Mesenchymal stem cell (in vitro differentiated cells and primary cell): ENCODE results near the gene PAPOLB.
A peak's percentile ranks its signal among the peaks of the same experiment; 100 is the strongest.

Experiments used
- DNase-seq: peaks from one replicate; pipeline ENCODE4 v3.0.0-alpha.2; 2013
- H2AFZ ChIP-seq: one replicate; pipeline ENCODE4 v1.6.1; 2013; ENCODE audit warnings: low read depth, mild to moderate bottlenecking, control low read depth, inconsistent platforms, low read length, moderate library complexity
- H2AK5ac ChIP-seq: 2 replicates; pipeline ENCODE4 v1.6.1; 2013; ENCODE audit warnings: low read length, moderate library complexity, mild to moderate bottlenecking, inconsistent platforms; ENCODE audit not compliant: severe bottlenecking
- H2BK120ac ChIP-seq: one replicate; pipeline ENCODE4 v1.6.1; 2013; ENCODE audit warnings: low read depth, mild to moderate bottlenecking, inconsistent platforms, low read length, moderate library complexity
- H2BK12ac ChIP-seq, 2 experiments: one replicate each; pipeline ENCODE4 v1.6.1; 2013; ENCODE audit warnings: inconsistent platforms in 2 of 2, low read length in 2 of 2, mild to moderate bottlenecking in 2 of 2, moderate library complexity in 2 of 2, control low read depth in 1 of 2
- H2BK15ac ChIP-seq: one replicate; pipeline ENCODE4 v1.6.1; 2013; ENCODE audit warnings: mild to moderate bottlenecking, low read depth, inconsistent platforms; ENCODE audit not compliant: poor library complexity, severe bottlenecking
- H2BK5ac ChIP-seq: 2 replicates; pipeline ENCODE4 v1.6.1; 2013; ENCODE audit warnings: low read depth, mild to moderate bottlenecking, low read length, control low read depth, inconsistent platforms; ENCODE audit not compliant: poor library complexity, severe bottlenecking
- H3K14ac ChIP-seq, 2 experiments: one replicate each; pipeline ENCODE4 v1.6.1; 2013; ENCODE audit warnings: inconsistent platforms in 2 of 2, low read length in 2 of 2, control low read depth in 1 of 2, mild to moderate bottlenecking in 1 of 2, moderate library complexity in 1 of 2
- H3K18ac ChIP-seq, 2 experiments: one replicate each; pipeline ENCODE4 v1.6.1; 2013; ENCODE audit warnings: inconsistent platforms in 2 of 2, low read length in 2 of 2, control low read depth in 1 of 2, low read depth in 1 of 2, mild to moderate bottlenecking in 1 of 2
- H3K23ac ChIP-seq, 2 experiments: one replicate each; pipeline ENCODE4 v1.6.1; 2013; ENCODE audit warnings: inconsistent platforms in 2 of 2, low read length in 2 of 2, mild to moderate bottlenecking in 2 of 2, moderate library complexity in 2 of 2, control low read depth in 1 of 2
- H3K27ac ChIP-seq: 2 replicates; pipeline ENCODE4 v1.5.1; 2013; ENCODE audit warnings: mild to moderate bottlenecking, moderate library complexity, low read length, control low read depth, inconsistent platforms; ENCODE audit not compliant: poor library complexity, severe bottlenecking
- H3K27me3 ChIP-seq, 2 experiments: 2 replicates each; pipeline versions ENCODE4 v1.6.1 to v1.7.0; 2013; ENCODE audit warnings: low read length in 2 of 2, mild to moderate bottlenecking in 2 of 2, moderate library complexity in 2 of 2, control low read depth in 1 of 2, inconsistent platforms in 1 of 2; ENCODE audit not compliant: control insufficient read depth in 1 of 2, insufficient read depth in 1 of 2
- H3K36me3 ChIP-seq, 2 experiments: 2 replicates each; pipeline versions ENCODE4 v1.6.1 to v1.7.0; 2013; ENCODE audit warnings: low read length in 2 of 2, control low read depth in 1 of 2, inconsistent platforms in 1 of 2, low read depth in 1 of 2, mild to moderate bottlenecking in 1 of 2; ENCODE audit not compliant: insufficient read depth in 2 of 2, control insufficient read depth in 1 of 2
- H3K4ac ChIP-seq, 2 experiments: one replicate each; pipeline ENCODE4 v1.6.1; 2013; ENCODE audit warnings: inconsistent platforms in 2 of 2, low read length in 2 of 2, mild to moderate bottlenecking in 2 of 2, moderate library complexity in 2 of 2, control low read depth in 1 of 2, low read depth in 1 of 2
- H3K4me1 ChIP-seq: 2 replicates; pipeline ENCODE4 v1.6.1; 2013; ENCODE audit warnings: low read depth, low read length, control low read depth; ENCODE audit not compliant: control insufficient read depth, insufficient read depth
- H3K4me2 ChIP-seq: 2 replicates; pipeline ENCODE4 v1.6.1; 2013; ENCODE audit warnings: low read length, mild to moderate bottlenecking, inconsistent platforms; ENCODE audit not compliant: poor library complexity, severe bottlenecking
- H3K4me3 ChIP-seq, 2 experiments: 2 replicates each; pipeline versions ENCODE4 v1.5.1 to v1.7.0; 2013; ENCODE audit warnings: low read length in 2 of 2, mild to moderate bottlenecking in 2 of 2, control low read depth in 1 of 2, low read depth in 1 of 2; ENCODE audit not compliant: insufficient read depth in 1 of 2
- H3K79me1 ChIP-seq: replicated peaks from 2 replicates; pipeline ENCODE4 v1.6.1; 2013; ENCODE audit warnings: mild to moderate bottlenecking, control low read depth, low read length, inconsistent platforms; ENCODE audit not compliant: poor library complexity, severe bottlenecking
- H3K9ac ChIP-seq: 2 replicates; pipeline ENCODE4 v1.7.0; 2013; ENCODE audit warnings: mild to moderate bottlenecking, low read length, moderate library complexity
- H3K9me3 ChIP-seq: 2 replicates; pipeline ENCODE4 v1.7.0; 2013; ENCODE audit warnings: mild to moderate bottlenecking, low read length; ENCODE audit not compliant: control insufficient read depth
- H4K8ac ChIP-seq: one replicate; pipeline ENCODE4 v1.6.1; 2013; ENCODE audit warnings: inconsistent platforms, mild to moderate bottlenecking, low read length, moderate library complexity
- H4K91ac ChIP-seq: one replicate; pipeline ENCODE4 v1.6.1; 2013; ENCODE audit warnings: mild to moderate bottlenecking, low read length, inconsistent platforms
- WGBS: methylation state at CpG from one replicate; pipeline ENCODE4 v1.1.7; 2013; ENCODE audit warnings: mixed read lengths; 5-methylcytosine and 5-hydroxymethylcytosine counted together

PAPOLB gene

DNA sequence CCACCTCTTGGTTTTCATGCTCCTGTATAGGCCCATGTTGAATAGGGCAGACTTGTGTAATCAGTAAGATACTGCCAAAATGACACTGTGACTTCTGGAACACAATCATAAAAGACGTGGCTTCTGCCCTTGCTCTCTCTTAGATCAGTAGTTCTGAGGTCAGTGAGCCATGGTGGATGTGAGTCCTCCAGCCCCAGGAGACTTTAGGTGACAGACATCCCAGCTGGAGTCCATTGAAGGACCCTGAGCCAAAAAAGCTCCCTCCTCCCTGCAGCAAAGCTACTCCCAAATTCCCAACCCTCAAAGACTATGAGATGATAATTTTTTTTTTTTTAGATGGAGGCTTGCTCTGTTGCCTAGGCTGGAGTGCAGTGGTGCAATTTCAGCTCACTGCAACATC, 24.8 kb upstream of the PAPOLB start:
- no peak overlapping the region for H3K27ac ChIP-seq
- no peak overlapping the region for H4K91ac ChIP-seq
- H2AK5ac ChIP-seq, result no peak overlapping the region
- DNase-seq, result no peak
- H3K9ac ChIP-seq, result no peak overlapping the region
- H2BK12ac ChIP-seq, result no peak overlapping the region
- H3K18ac ChIP-seq, result no peak overlapping the region
- H2AFZ ChIP-seq, result no peak overlapping the region
- no peak overlapping the region for H4K8ac ChIP-seq
- 33% methylated on average over 1 of the region's 1 CpG for WGBS
- H3K23ac ChIP-seq, result no peak overlapping the region
- H3K36me3 ChIP-seq, result no peaks in the 10 kb centered on the region
- H2BK120ac ChIP-seq, result no peak overlapping the region
- H3K79me1 ChIP-seq, result no peaks in the 10 kb centered on the region
- no peaks in the 10 kb centered on the region for H3K9me3 ChIP-seq
- no peak overlapping the region for H2BK15ac ChIP-seq
- H3K27me3 ChIP-seq, result peaks cover 18 to 20% of the 10 kb centered on the region in 2 experiments
- no peak overlapping the region for H3K4me2 ChIP-seq
- no peak overlapping the region for H2BK5ac ChIP-seq
- no peak overlapping the region for H3K4me3 ChIP-seq
- peaks cover 17% of the 10 kb centered on the region for H3K4me1 ChIP-seq
- no peak overlapping the region for H3K14ac ChIP-seq
- H3K4ac ChIP-seq, result no peak overlapping the region

DNA sequence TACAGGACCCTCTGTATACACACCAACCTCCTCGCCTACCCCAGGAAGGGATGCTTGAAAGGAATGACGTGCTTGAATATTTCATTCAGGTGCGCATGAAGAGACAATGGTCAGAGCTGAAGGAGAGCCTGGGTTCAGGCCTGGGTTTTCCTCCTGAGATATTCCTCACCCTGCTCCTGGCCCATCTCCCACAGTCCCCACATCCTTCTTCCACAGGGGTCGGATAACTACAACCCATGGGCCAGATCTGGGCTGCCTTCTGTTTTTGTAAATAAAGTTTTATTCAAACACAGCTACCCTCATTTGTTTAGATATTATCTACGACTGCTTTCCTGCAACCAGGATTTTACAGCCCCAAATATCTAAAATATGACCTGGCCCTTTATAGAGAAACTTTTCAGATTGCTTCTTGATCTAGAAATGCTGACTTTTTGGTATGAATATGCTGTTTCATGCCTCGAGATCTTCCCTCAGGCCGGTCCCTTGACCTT, 23.5 kb upstream of the PAPOLB start:
- Histone ChIP-seq H3K4me3 (no peak overlapping the region), H2BK15ac (no peak overlapping the region), H4K8ac (no peak overlapping the region), H3K4ac (no peak overlapping the region), H3K18ac (no peak overlapping the region), H3K23ac (no peak overlapping the region), H3K27me3 (peaks cover 18 to 20% of the 10 kb centered on the region in 2 experiments), H2AFZ (no peak overlapping the region), H3K27ac (no peak overlapping the region), H3K9me3 (no peaks in the 10 kb centered on the region), H3K9ac (no peak overlapping the region), H3K4me2 (no peak overlapping the region), H3K79me1 (no peaks in the 10 kb centered on the region), H4K91ac (no peak overlapping the region), H2BK120ac (no peak overlapping the region), H2AK5ac (no peak overlapping the region), H3K14ac (no peak overlapping the region), H3K4me1 (peaks cover 19% of the 10 kb centered on the region), H3K36me3 (no peaks in the 10 kb centered on the region), H2BK5ac (no peak overlapping the region), H2BK12ac (no peak overlapping the region)
- WGBS, result 87% methylated on average over 5 of the region's 7 CpGs
- DNase-seq, result no peak

DNA sequence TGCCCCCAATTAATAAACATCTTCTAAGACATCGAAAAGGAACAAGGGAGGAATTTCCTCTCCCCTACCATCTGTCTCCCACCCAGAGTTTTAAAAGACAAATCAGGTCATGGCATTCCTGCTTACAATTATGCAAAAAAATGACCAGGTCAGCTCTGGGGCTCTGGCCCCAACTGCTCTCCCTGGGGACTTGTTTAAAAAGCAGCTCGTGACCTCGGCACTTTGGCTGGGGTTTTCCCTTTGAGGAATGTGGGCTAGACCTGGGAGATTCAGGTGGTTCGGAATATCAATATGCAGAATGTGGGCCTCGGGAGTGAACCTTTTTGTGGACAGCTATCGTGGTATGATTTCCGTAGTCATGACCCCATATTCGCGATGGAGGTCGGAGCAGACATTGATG, 22.3 kb upstream of the PAPOLB start:
- no peak for DNase-seq
- 90% methylated on average over 10 of the region's 10 CpGs for WGBS
- H3K23ac ChIP-seq, result no peak overlapping the region
- peaks cover 19% of the 10 kb centered on the region for H3K4me1 ChIP-seq
- H2AK5ac ChIP-seq, result no peak overlapping the region
- peaks cover 15 to 16% of the 10 kb centered on the region in 2 experiments for H3K27me3 ChIP-seq
- H3K4me2 ChIP-seq, result no peak overlapping the region
- no peaks in the 10 kb centered on the region for H3K36me3 ChIP-seq
- no peak overlapping the region for H2BK15ac ChIP-seq
- H3K9ac ChIP-seq, result no peak overlapping the region
- H3K9me3 ChIP-seq, result no peaks in the 10 kb centered on the region
- H2BK120ac ChIP-seq, result no peak overlapping the region
- no peak overlapping the region for H4K91ac ChIP-seq
- no peak overlapping the region for H3K18ac ChIP-seq
- no peak overlapping the region for H3K4ac ChIP-seq
- H3K14ac ChIP-seq, result no peak overlapping the region
- no peak overlapping the region for H2BK12ac ChIP-seq
- H4K8ac ChIP-seq, result no peak overlapping the region
- H3K79me1 ChIP-seq, result no peaks in the 10 kb centered on the region
- H2AFZ ChIP-seq, result no peak overlapping the region
- no peak overlapping the region for H3K4me3 ChIP-seq
- H3K27ac ChIP-seq, result no peak overlapping the region
- no peak overlapping the region for H2BK5ac ChIP-seq

DNA sequence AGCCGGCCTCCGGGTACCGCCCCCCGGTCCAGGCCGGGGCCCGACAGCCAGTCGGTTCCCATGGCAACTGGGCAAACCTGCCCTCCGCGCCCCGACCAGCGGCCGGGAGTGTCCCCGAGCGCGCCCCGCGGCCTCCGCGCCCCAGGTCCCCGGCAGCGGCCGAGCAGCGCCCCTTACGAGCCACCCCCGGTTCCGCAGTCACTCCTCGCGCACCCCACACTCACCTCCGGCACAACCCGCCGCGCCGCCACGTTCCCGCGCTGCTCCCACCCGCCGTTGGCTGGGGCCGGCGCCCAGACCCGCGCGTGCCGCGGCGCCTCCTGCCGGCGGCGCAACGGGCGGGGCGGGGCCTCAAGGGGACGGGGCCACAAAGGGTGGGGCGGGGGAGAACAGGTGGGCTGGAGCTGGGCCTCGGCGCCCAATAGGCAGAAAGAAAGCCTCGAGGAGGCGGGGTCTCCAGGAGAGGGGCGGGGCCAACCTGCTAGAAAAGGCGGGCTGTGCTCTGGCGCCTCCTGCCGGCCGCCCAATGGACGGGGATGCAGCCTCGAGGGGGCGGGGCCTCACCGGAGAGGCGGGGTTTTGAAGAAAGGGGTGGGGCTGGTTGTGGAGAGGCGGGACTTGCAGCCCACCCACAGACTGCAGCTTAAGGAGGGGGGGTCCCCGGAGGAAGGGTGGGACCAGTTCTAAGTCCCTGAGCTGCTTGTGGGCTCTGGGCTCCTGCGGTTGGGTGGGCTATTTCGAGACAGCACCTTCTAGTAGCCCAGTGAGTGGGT, 21.7 kb upstream of the PAPOLB start, which contains the start of gene RADIL:
Gene RADIL (minus strand): TSS at position 345 of the 773 bp plus-strand sequence. CDS start 5,577 bp downstream, outside the sequence.
- H3K18ac ChIP-seq, result no peak within 1 kb of the TSS
- peak within 1 kb of the TSS; percentile 59 to 75 for H3K4me3 ChIP-seq
- no peak within 1 kb of the TSS for H2BK12ac ChIP-seq
- H3K4ac ChIP-seq, result no peak within 1 kb of the TSS
- H3K4me1 ChIP-seq, result peaks cover 19% of the 10 kb centered on the region
- H3K9me3 ChIP-seq, result no peaks in the 10 kb centered on the region
- no peaks in the 10 kb centered on the region for H3K36me3 ChIP-seq
- H2AK5ac ChIP-seq, result no peak within 1 kb of the TSS
- peak; percentile 78 for DNase-seq
- H3K79me1 ChIP-seq, result no peaks in the 10 kb centered on the region
- H3K4me2 ChIP-seq, result peak within 1 kb of the TSS; percentile 66
- no peak within 1 kb of the TSS for H2BK5ac ChIP-seq
- peak within 1 kb of the TSS in 1 of 2 experiments; percentile 28 for H3K14ac ChIP-seq
- peak within 1 kb of the TSS; percentile 84 for H2AFZ ChIP-seq
- H4K91ac ChIP-seq, result no peak within 1 kb of the TSS
- H3K27ac ChIP-seq, result no peak within 1 kb of the TSS
- peaks cover 11 to 15% of the 10 kb centered on the region in 2 experiments for H3K27me3 ChIP-seq
- H3K9ac ChIP-seq, result peak within 1 kb of the TSS; percentile 90
- no peak within 1 kb of the TSS for H2BK15ac ChIP-seq
- WGBS, result 14% methylated on average over 42 of the region's 72 CpGs
- no peak within 1 kb of the TSS for H2BK120ac ChIP-seq
- H3K23ac ChIP-seq, result no peak within 1 kb of the TSS
- H4K8ac ChIP-seq, result no peak within 1 kb of the TSS
